OCI-LY3 (cell line): Measurements from ENCODE around the gene CTF1.

Experiments
- CTCF ChIP-seq: fragments of 200-600, 300-600 bp; sonication (generic); IDR thresholded peaks from 2 replicates; pipeline ENCODE4 v1.5.1; 2014; ENCODE audit warnings: antibody characterized with exemption, low read length, low read depth
- EZH2phosphoT487 ChIP-seq: fragments of 200-600 bp; shearing (Covaris generic); IDR thresholded peaks from 2 replicates; pipeline ENCODE4 v1.6.1; 2018; ENCODE audit warnings: antibody characterized with exemption, mixed run types, low read depth

GRCh38 chr16:30926937-30927788 lies 30.7 kb downstream of the CTF1 start:
- no peak for TF ChIP-seq CTCF
- TF ChIP-seq EZH2phosphoT487, result no peak
